H1 (cell line): Measurements from ENCODE around the gene ATP13A2. TPM values are rescaled to one million over a fixed set of nuclear protein-coding genes. Genes with fewer than 3 reads are reported as not detected.

Experiments used
- CTCF ChIA-PET: fragments of 300-600 bp; sonication (Branson Sonifier 250); formaldehyde crosslinking; loops from one replicate; lab custom pipeline; 2021; ENCODE audit not compliant: partially characterized antibody; lab: Charles Lee
- POLR2A ChIA-PET: fragments of 300-600 bp; sonication (Branson Sonifier 250); formaldehyde crosslinking; loops from one replicate; lab custom pipeline; 2021; ENCODE audit warnings: inconsistent platforms; ENCODE audit not compliant: partially characterized antibody; lab: Charles Lee
- DNase-seq, 2 experiments: peaks; one replicate each; pipeline versions ENCODE4 v3.0.0 to v3.0.0-alpha.2; 2010 to 2022; ENCODE audit warnings: low spot score in 2 of 2, low read depth in 1 of 2, mixed read lengths in 1 of 2
- FAIRE-seq: peaks from 2 replicates; lab custom pipeline; 2011; peaks lifted over from hg19 to GRCh38; lab: Jason Lieb, UNC
- H2AFZ ChIP-seq: 2 replicates; pipeline ENCODE4 v1.8.1; 2012; ENCODE audit warnings: low read length, inconsistent platforms
- H2AK5ac ChIP-seq: 2 replicates; pipeline ENCODE4 v1.6.1; 2013; ENCODE audit warnings: low read depth, low read length
- H2BK120ac ChIP-seq: replicated peaks from 2 replicates; pipeline ENCODE3; 2013; ENCODE audit warnings: low read depth, low read length, inconsistent platforms
- H2BK12ac ChIP-seq: 2 replicates; pipeline ENCODE4 v1.6.1; 2013; ENCODE audit warnings: low read depth, low read length
- H2BK15ac ChIP-seq: 2 replicates; pipeline ENCODE4 v1.6.1; 2013; ENCODE audit warnings: low read length
- H2BK20ac ChIP-seq: 2 replicates; pipeline ENCODE4 v1.6.1; 2013; ENCODE audit warnings: low read length
- H2BK5ac ChIP-seq: 2 replicates; pipeline ENCODE4 v1.6.1; 2013; ENCODE audit warnings: low read depth, low read length
- H3K14ac ChIP-seq: 2 replicates; pipeline ENCODE4 v1.6.1; 2013; ENCODE audit warnings: inconsistent platforms; ENCODE audit not compliant: insufficient read length
- H3K18ac ChIP-seq: 2 replicates; pipeline ENCODE4 v1.6.1; 2013; ENCODE audit warnings: low read length; ENCODE audit errors: extremely low read depth
- H3K23ac ChIP-seq: 2 replicates; pipeline ENCODE4 v1.6.1; 2013; ENCODE audit warnings: inconsistent platforms; ENCODE audit not compliant: insufficient read length
- H3K23me2 ChIP-seq: 2 replicates; pipeline ENCODE4 v1.6.1; 2013; ENCODE audit warnings: low read depth, low read length
- H3K27ac ChIP-seq: 2 replicates; pipeline ENCODE4 v1.6.1; 2011; ENCODE audit warnings: low read depth, low read length, inconsistent platforms
- H3K27me3 ChIP-seq, 4 experiments: replicated peaks in 1 of 4; 1 replicate in 1 of 4; 2 replicates in 3 of 4; pipeline versions ENCODE4 v1.6.1 to v1.8.1; 2011 to 2013; ENCODE audit warnings: low read length in 3 of 4, mild to moderate bottlenecking in 3 of 4, inconsistent platforms in 2 of 4, mixed read lengths in 2 of 4, moderate library complexity in 1 of 4; ENCODE audit not compliant: control insufficient read depth in 3 of 4, insufficient read depth in 3 of 4; ENCODE audit errors: extremely low read depth in 1 of 4
- H3K36me3 ChIP-seq, 4 experiments: 2 replicates each; pipeline versions ENCODE4 v1.6.1 to v1.8.1; 2011 to 2013; ENCODE audit warnings: mild to moderate bottlenecking in 4 of 4, low read length in 3 of 4, moderate library complexity in 2 of 4, control low read depth in 1 of 4, inconsistent platforms in 1 of 4; ENCODE audit not compliant: insufficient read depth in 4 of 4, control insufficient read depth in 2 of 4
- H3K4ac ChIP-seq: replicated peaks from 2 replicates; pipeline ENCODE3; 2013; ENCODE audit warnings: low read length, low read depth, mixed read lengths, inconsistent platforms; ENCODE audit not compliant: insufficient read length
- H3K4me1 ChIP-seq, 4 experiments: replicated peaks in 1 of 4; 1 replicate in 1 of 4; 2 replicates in 3 of 4; pipeline versions ENCODE4 v1.6.1 to v1.8.1; 2011 to 2013; ENCODE audit warnings: low read length in 3 of 4, inconsistent platforms in 2 of 4, mixed read lengths in 1 of 4; ENCODE audit not compliant: insufficient read depth in 4 of 4, control insufficient read depth in 3 of 4
- H3K4me2 ChIP-seq, 2 experiments: 2 replicates each; pipeline versions ENCODE4 v1.6.1 to v1.8.1; 2011 to 2013; ENCODE audit warnings: low read depth in 2 of 2, low read length in 2 of 2, control low read depth in 1 of 2, inconsistent platforms in 1 of 2, mild to moderate bottlenecking in 1 of 2; ENCODE audit not compliant: insufficient read depth in 1 of 2
- H3K4me3 ChIP-seq, 4 experiments: fragments of 200-600, 300-600 bp in 1 of 4; sonication (generic), shearing (Covaris generic), sonication (Bioruptor Twin) in 1 of 4; 2 replicates each; pipeline versions ENCODE4 v1.5.1 to v1.8.1; 2011 to 2016; ENCODE audit warnings: low read length in 4 of 4, low read depth in 3 of 4, control low read depth in 2 of 4, inconsistent platforms in 2 of 4, mild to moderate bottlenecking in 2 of 4, mixed read lengths in 1 of 4, moderate library complexity in 1 of 4; ENCODE audit not compliant: insufficient read depth in 2 of 4; ENCODE audit errors: extremely low read depth in 1 of 4
- H3K56ac ChIP-seq: replicated peaks from 2 replicates; pipeline ENCODE3; 2013; ENCODE audit warnings: low read depth, mild to moderate bottlenecking, mixed read lengths, low read length, inconsistent platforms; ENCODE audit not compliant: insufficient read length
- H3K79me1 ChIP-seq: 2 replicates; pipeline ENCODE4 v1.6.1; 2013; ENCODE audit warnings: low read depth, low read length, control low read depth
- H3K79me2 ChIP-seq, 2 experiments: 2 replicates each; pipeline versions ENCODE4 v1.6.1 to v1.8.1; 2012 to 2013; ENCODE audit warnings: low read length in 2 of 2, mild to moderate bottlenecking in 2 of 2, inconsistent platforms in 1 of 2; ENCODE audit not compliant: insufficient read depth in 2 of 2, control insufficient read depth in 1 of 2
- H3K9ac ChIP-seq, 4 experiments: replicated peaks in 1 of 4; 1 replicate in 1 of 4; 2 replicates in 3 of 4; pipeline versions ENCODE4 v1.6.1 to v1.8.1; 2011 to 2013; ENCODE audit warnings: low read depth in 3 of 4, low read length in 3 of 4, control low read depth in 2 of 4, mild to moderate bottlenecking in 2 of 4, moderate library complexity in 2 of 4, inconsistent platforms in 1 of 4; ENCODE audit errors: extremely low read depth in 1 of 4
- H3K9me3 ChIP-seq, 2 experiments: 2 replicates each; pipeline versions ENCODE4 v1.6.1 to v1.8.1; 2012 to 2013; ENCODE audit warnings: mild to moderate bottlenecking in 2 of 2, moderate library complexity in 2 of 2, control low read depth in 1 of 2, inconsistent platforms in 1 of 2, low read depth in 1 of 2, low read length in 1 of 2, mixed read lengths in 1 of 2; ENCODE audit not compliant: insufficient read depth in 2 of 2
- H4K20me1 ChIP-seq, 2 experiments: replicated peaks in 1 of 2; 2 replicates each; pipeline versions ENCODE3 to v1.8.1; 2011 to 2013; ENCODE audit warnings: inconsistent platforms in 2 of 2, low read length in 2 of 2, mild to moderate bottlenecking in 1 of 2; ENCODE audit not compliant: insufficient read depth in 2 of 2, control insufficient read depth in 1 of 2
- H4K5ac ChIP-seq: 2 replicates; pipeline ENCODE4 v1.6.1; 2013; ENCODE audit warnings: low read length, low read depth, mixed read lengths, inconsistent platforms; ENCODE audit not compliant: insufficient read length
- H4K8ac ChIP-seq: 2 replicates; pipeline ENCODE4 v1.8.0; 2013; ENCODE audit warnings: mild to moderate bottlenecking, moderate library complexity, low read length, inconsistent platforms; ENCODE audit not compliant: insufficient read depth; ENCODE audit errors: extremely low read depth
- H4K91ac ChIP-seq: replicated peaks from 2 replicates; pipeline ENCODE3; 2013; ENCODE audit warnings: low read length, mixed read lengths, inconsistent platforms; ENCODE audit not compliant: insufficient read length
- CTBP2 ChIP-seq: IDR thresholded peaks from 2 replicates; pipeline ENCODE4 v1.7.0; 2011; ENCODE audit warnings: borderline replicate concordance, mild to moderate bottlenecking, moderate library complexity, mixed read lengths, low read length; ENCODE audit not compliant: insufficient read depth, insufficient read length
- POU5F1 ChIP-seq: IDR thresholded peaks from 2 replicates; pipeline ENCODE4 v1.6.1; 2011; ENCODE audit warnings: low read depth, mild to moderate bottlenecking, low read length, moderate library complexity
- WGBS, 2 experiments: shearing (Covaris generic) in 1 of 2; methylation state at CpG; one replicate each; pipeline versions ENCODE4 v1.1.6 to v1.1.7; 2013 to 2015; ENCODE audit warnings: low lambda C conversion rate in 2 of 2, mixed read lengths in 2 of 2, inconsistent platforms in 1 of 2, low coverage in 1 of 2, missing lambda C conversion rate in 1 of 2; ENCODE audit not compliant: insufficient replicate concordance in 2 of 2, insufficient coverage in 1 of 2, insufficient read length in 1 of 2; ENCODE audit errors: extremely low coverage in 1 of 2, missing lambda C conversion rate in 1 of 2; 5-methylcytosine and 5-hydroxymethylcytosine counted together
- polyA plus RNA-seq, 7 experiments: library from polyadenylated mRNA; depleted of rRNA in 3 of 7; stranded (reverse) in 5 of 7; unstranded in 2 of 7; fragments of >200 nt in 5 of 7; fragments of 200-250 nt in 2 of 7; gene quantifications; 1 replicate in 5 of 7; 2 replicates in 1 of 7; 4 replicates in 1 of 7; pipeline versions ENCODE4 v1.2.1 to v1.2.3, GENCODE V29; 2011 to 2013; ENCODE audit warnings: missing spikeins in 2 of 7, mixed read lengths in 2 of 7
- total RNA-seq: library from RNA; stranded (reverse); fragmentation: NEBNext Ultra II Directional; extraction: Animal tissue kit (Norgen Biotek cat#: 25700); gene quantifications from 2 replicates; pipeline ENCODE4 v1.2.1, GENCODE V29; 2021

The ATP13A2 gene
- total and polyA plus RNA-seq, 2 of the 8 experiments (the other 6 are each of a cell fraction or from before 2014, with no cell fraction given): 82.1 to 83.6 TPM

DNA sequence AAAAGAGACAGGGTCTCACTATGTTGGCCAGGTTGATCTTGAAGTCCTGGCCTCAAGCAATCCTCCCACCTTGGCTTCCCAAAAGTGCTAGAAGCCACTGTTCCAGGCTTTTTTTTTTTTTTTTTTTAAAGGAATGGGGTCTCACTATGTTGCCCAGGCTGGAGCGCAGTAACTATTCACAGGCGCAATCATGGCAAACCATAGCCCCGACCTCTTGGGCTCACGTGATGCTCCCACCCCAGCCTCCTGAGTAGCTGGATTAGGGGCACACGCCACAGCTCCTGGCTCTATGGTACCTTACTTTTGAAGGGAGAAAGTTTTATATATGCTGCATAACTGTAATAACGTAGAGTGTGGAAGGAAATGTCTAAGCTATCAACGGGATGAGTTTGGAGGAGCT, 5.7 kb upstream of the ATP13A2 start:
- H3K4me3 ChIP-seq: no peak overlapping the region
- H4K8ac ChIP-seq: no peak overlapping the region
- no peaks in the 10 kb centered on the region for H3K27me3 ChIP-seq
- TF ChIP-seq CTBP2 (no peak), POU5F1 (no peak)
- no peak overlapping the region for H2AFZ ChIP-seq
- H4K5ac ChIP-seq: no peak overlapping the region
- H3K23ac ChIP-seq: no peak overlapping the region
- H4K20me1 ChIP-seq: no peaks in the 10 kb centered on the region
- no peak overlapping the region for H4K91ac ChIP-seq
- no peak overlapping the region for H2BK12ac ChIP-seq
- DNase-seq (no peak), FAIRE-seq (no peak)
- no peak overlapping the region for H3K27ac ChIP-seq
- no peaks in the 10 kb centered on the region; the same call in 1 of the 2 replicates for H3K79me1 ChIP-seq
- 95% methylated on average over 7 of the region's 7 CpGs; no CpG with 5 or more reads in 1 of the 2 experiments for WGBS, 2 experiments
- H3K23me2 ChIP-seq: 0 out of 2 replicates have a peak, but pooled peaks cover 2% of the 10 kb centered on the region
- H3K9me3 ChIP-seq: no peaks in the 10 kb centered on the region
- ChIA-PET CTCF (interaction anchor here (0.7 to 2.1 kb wide), 4 partner anchors 15 to 30 kb away, joined by 3 to 10 read pairs (median 6); no protein-coding TSS in a partner anchor), POLR2A (interaction anchor here (1.4 kb wide), 1 partner anchor 13 kb away, joined by 5 read pairs; no protein-coding TSS in a partner anchor)
- H2AK5ac ChIP-seq: no peak overlapping the region
- no peak overlapping the region for H3K4me2 ChIP-seq
- H3K4ac ChIP-seq: no peak overlapping the region
- no peak overlapping the region for H3K56ac ChIP-seq
- no peak overlapping the region for H2BK120ac ChIP-seq
- no peak overlapping the region for H2BK20ac ChIP-seq
- no peak overlapping the region for H2BK5ac ChIP-seq
- peaks cover 21 to 28% (median 24%) of the 10 kb centered on the region in 4 experiments for H3K4me1 ChIP-seq
- H3K36me3 ChIP-seq: peaks cover 19 to 41% (median 26%) of the 10 kb centered on the region in 4 experiments
- no peak overlapping the region for H2BK15ac ChIP-seq
- H3K14ac ChIP-seq: no peak overlapping the region
- no peak overlapping the region for H3K18ac ChIP-seq
- no peaks in the 10 kb centered on the region for H3K79me2 ChIP-seq
- no peak overlapping the region for H3K9ac ChIP-seq
